ENCODE data around the gene CD44. TPM values are rescaled to one million over a fixed set of nuclear protein-coding genes. Genes with fewer than 3 reads are reported as not detected.
A peak's percentile ranks its signal among the peaks of the same experiment; 100 is the strongest.

Gene CD44
- total and polyA plus RNA-seq, 4 donors = 28.9 to 72.2 (median 54.1) TPM

DNA sequence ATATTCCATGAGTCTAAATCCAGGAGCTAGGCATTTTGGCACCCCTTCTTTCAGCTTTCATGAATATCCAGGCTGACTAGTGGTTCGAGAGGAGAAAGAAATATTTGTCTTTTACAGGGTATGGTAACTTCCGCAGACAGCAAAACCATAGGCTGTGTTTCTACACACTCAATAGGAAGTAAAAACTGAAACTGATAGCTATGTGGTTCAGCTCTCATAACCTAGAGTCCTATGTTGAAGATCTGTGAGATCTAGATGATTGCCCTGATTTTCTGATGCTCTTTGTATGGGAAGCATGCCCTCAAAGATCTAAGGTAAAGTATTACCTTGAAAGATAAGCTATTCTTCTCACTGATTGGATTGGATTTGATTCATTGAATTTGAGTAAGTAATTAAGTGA lies 118.3 kb downstream of the CD44 start:
- Histone ChIP-seq H3K36me3 (ENCODE audit: control insufficient read depth, insufficient read depth, low read length) (peaks cover 3% of the 10 kb centered on the region), H3K9me3 (ENCODE audit: control insufficient read depth, insufficient read depth, low read length) (no peaks in the 10 kb centered on the region), H3K27ac (ENCODE audit: low read depth, low read length) (no peak overlapping the region), H3K4me1 (ENCODE audit: control insufficient read depth, insufficient read depth, low read length) (no peaks in the 10 kb centered on the region), H3K27me3 (ENCODE audit: control insufficient read depth, insufficient read depth, low read length) (no peaks in the 10 kb centered on the region), H3K4me3 (ENCODE audit: low read depth, low read length) (no peak overlapping the region)
- no peak for DNase-seq (ENCODE audit: low read depth in 4 of 6, low spot score in 6 of 6)
- no CpG with 5 or more reads among the region's 2 CpGs for WGBS (ENCODE audit: insufficient coverage)

DNA sequence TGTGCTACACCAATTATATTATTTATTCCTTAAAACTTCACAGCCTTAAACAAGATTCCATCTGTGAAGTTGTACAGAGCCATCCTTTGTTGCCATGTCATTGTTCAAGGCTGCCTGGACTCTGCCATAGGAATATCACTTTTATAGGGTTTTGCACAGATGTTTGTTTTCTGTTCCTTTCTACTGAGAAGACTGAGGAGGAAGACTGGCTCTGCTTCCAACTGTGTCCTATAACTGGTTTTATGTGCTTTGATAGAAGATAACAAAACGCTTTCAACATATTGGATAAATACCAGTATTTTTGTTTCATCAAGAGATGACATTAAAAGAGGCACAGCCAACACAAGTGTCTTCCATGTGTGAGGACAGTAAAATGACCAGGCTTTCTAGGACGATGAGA lies 120.6 kb downstream of the CD44 start:
- WGBS (ENCODE audit: insufficient coverage) = no CpG with 5 or more reads among the region's 2 CpGs
- Histone ChIP-seq H3K4me3 (ENCODE audit: low read depth, low read length) (no peak overlapping the region), H3K4me1 (ENCODE audit: control insufficient read depth, insufficient read depth, low read length) (peaks cover 4% of the 10 kb centered on the region), H3K36me3 (ENCODE audit: control insufficient read depth, insufficient read depth, low read length) (peaks cover under 1% of the 10 kb centered on the region), H3K9me3 (ENCODE audit: control insufficient read depth, insufficient read depth, low read length) (no peaks in the 10 kb centered on the region), H3K27ac (ENCODE audit: low read depth, low read length) (no peak overlapping the region), H3K27me3 (ENCODE audit: control insufficient read depth, insufficient read depth, low read length) (no peaks in the 10 kb centered on the region)
- no peak for DNase-seq (ENCODE audit: low read depth in 4 of 6, low spot score in 6 of 6)

GRCh38 chr11:35260342-35260985 lies 121.5 kb downstream of the CD44 start:
- WGBS (ENCODE audit: insufficient coverage) = 60% methylated on average over 1 of the region's 10 CpGs
- Histone ChIP-seq H3K9me3 (ENCODE audit: control insufficient read depth, insufficient read depth, low read length) (no peaks in the 10 kb centered on the region), H3K4me3 (ENCODE audit: low read depth, low read length) (no peak overlapping the region), H3K36me3 (ENCODE audit: control insufficient read depth, insufficient read depth, low read length) (no peaks in the 10 kb centered on the region), H3K27ac (ENCODE audit: low read depth, low read length) (no peak overlapping the region), H3K4me1 (ENCODE audit: control insufficient read depth, insufficient read depth, low read length) (peaks cover 4% of the 10 kb centered on the region), H3K27me3 (ENCODE audit: control insufficient read depth, insufficient read depth, low read length) (no peaks in the 10 kb centered on the region)
- DNase-seq (ENCODE audit: low read depth in 4 of 6, low spot score in 6 of 6) = peak in 1 of 6 donors; percentile 79

DNA sequence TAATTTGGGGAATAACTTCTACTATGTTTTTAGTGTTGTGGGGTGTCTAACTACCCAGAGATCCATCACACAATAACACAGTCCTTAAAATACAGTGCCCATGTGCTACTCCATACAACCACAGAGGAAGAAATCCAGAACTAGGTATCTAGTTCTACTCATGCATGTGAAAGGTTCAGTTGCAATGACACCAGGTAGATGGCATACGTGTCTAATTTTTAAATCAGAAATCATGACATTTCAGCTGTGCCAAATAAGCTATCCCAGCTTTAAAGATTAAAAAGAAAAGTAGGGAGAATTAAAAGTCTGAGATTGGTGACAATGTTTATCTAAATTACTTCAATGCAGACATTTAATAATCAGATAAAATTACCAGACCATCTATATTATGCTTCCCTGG lies 122.2 kb downstream of the CD44 start:
- H3K36me3 ChIP-seq (ENCODE audit: control insufficient read depth, insufficient read depth, low read length) = no peaks in the 10 kb centered on the region
- no peaks in the 10 kb centered on the region for H3K27me3 ChIP-seq (ENCODE audit: control insufficient read depth, insufficient read depth, low read length)
- H3K4me3 ChIP-seq (ENCODE audit: low read depth, low read length) = no peak overlapping the region
- no peak for DNase-seq (ENCODE audit: low read depth in 4 of 6, low spot score in 6 of 6)
- WGBS (ENCODE audit: insufficient coverage) = no CpG with 5 or more reads among the region's 1 CpG
- H3K27ac ChIP-seq (ENCODE audit: low read depth, low read length) = no peak overlapping the region
- peaks cover 4% of the 10 kb centered on the region for H3K4me1 ChIP-seq (ENCODE audit: control insufficient read depth, insufficient read depth, low read length)
- H3K9me3 ChIP-seq (ENCODE audit: control insufficient read depth, insufficient read depth, low read length) = no peaks in the 10 kb centered on the region

DNA sequence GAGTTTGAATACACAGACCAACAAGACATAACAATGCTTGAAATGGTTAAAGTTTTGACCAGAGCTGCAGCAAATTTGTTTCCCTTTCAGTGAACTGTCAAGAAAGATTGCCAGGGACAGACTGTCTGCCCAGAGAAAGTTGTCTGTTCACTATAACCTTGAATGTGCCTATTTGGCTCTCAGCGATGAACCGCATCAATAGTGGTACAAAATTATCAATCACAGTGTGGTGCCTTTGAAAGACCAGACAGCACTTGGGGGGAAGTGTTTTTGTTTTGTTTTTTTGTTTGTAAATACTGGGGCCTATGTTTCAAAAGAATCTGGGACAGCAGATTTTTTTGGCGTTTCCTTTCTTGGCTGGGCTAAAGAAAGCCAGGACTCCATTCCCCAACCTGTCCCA lies 123.1 kb downstream of the CD44 start:
- peak in 2 of 6 donors; percentile 70 to 76 for DNase-seq (ENCODE audit: low read depth in 4 of 6, low spot score in 6 of 6)
- Histone ChIP-seq H3K9me3 (ENCODE audit: control insufficient read depth, insufficient read depth, low read length) (no peaks in the 10 kb centered on the region), H3K27ac (ENCODE audit: low read depth, low read length) (peak overlapping the region; percentile 37), H3K36me3 (ENCODE audit: control insufficient read depth, insufficient read depth, low read length) (no peaks in the 10 kb centered on the region), H3K4me3 (ENCODE audit: low read depth, low read length) (no peak overlapping the region), H3K4me1 (ENCODE audit: control insufficient read depth, insufficient read depth, low read length) (peaks cover 4% of the 10 kb centered on the region), H3K27me3 (ENCODE audit: control insufficient read depth, insufficient read depth, low read length) (no peaks in the 10 kb centered on the region)
- no CpG with 5 or more reads among the region's 3 CpGs for WGBS (ENCODE audit: insufficient coverage)

DNA sequence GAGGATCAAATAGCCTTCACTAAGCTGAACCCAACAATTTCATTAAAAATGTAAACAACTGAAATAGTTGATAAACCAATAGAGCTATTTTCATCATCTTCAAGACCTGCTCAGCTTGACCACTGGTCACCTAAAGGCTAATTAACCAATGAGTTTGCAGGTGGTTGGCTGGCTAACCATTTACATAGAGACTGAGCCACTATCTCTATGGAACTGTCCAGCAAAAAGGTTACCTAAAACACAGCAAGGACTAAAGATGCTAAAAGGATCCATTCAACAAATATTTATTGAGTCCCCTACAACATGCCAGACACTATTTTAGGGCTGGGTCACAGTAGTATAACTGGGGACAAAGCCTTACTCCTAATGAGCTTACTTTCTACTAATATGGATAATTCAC lies 123.8 kb downstream of the CD44 start:
- no peak for DNase-seq (ENCODE audit: low read depth in 4 of 6, low spot score in 6 of 6)
- Histone ChIP-seq H3K36me3 (ENCODE audit: control insufficient read depth, insufficient read depth, low read length) (no peaks in the 10 kb centered on the region), H3K4me3 (ENCODE audit: low read depth, low read length) (no peak overlapping the region), H3K4me1 (ENCODE audit: control insufficient read depth, insufficient read depth, low read length) (peaks cover 4% of the 10 kb centered on the region), H3K27ac (ENCODE audit: low read depth, low read length) (peak overlapping the region; percentile 37), H3K9me3 (ENCODE audit: control insufficient read depth, insufficient read depth, low read length) (no peaks in the 10 kb centered on the region), H3K27me3 (ENCODE audit: control insufficient read depth, insufficient read depth, low read length) (no peaks in the 10 kb centered on the region)

GRCh38 chr11:35265755-35266454 lies 126.9 kb downstream of the CD44 start:
- DNase-seq (ENCODE audit: low read depth in 4 of 6, low spot score in 6 of 6) = no peak
- no peaks in the 10 kb centered on the region for H3K27me3 ChIP-seq (ENCODE audit: control insufficient read depth, insufficient read depth, low read length)
- peaks cover 4% of the 10 kb centered on the region for H3K4me1 ChIP-seq (ENCODE audit: control insufficient read depth, insufficient read depth, low read length)
- no CpG with 5 or more reads among the region's 3 CpGs for WGBS (ENCODE audit: insufficient coverage)
- no peak overlapping the region for H3K27ac ChIP-seq (ENCODE audit: low read depth, low read length)
- H3K36me3 ChIP-seq (ENCODE audit: control insufficient read depth, insufficient read depth, low read length) = no peaks in the 10 kb centered on the region
- no peak overlapping the region for H3K4me3 ChIP-seq (ENCODE audit: low read depth, low read length)
- H3K9me3 ChIP-seq (ENCODE audit: control insufficient read depth, insufficient read depth, low read length) = no peaks in the 10 kb centered on the region

DNA sequence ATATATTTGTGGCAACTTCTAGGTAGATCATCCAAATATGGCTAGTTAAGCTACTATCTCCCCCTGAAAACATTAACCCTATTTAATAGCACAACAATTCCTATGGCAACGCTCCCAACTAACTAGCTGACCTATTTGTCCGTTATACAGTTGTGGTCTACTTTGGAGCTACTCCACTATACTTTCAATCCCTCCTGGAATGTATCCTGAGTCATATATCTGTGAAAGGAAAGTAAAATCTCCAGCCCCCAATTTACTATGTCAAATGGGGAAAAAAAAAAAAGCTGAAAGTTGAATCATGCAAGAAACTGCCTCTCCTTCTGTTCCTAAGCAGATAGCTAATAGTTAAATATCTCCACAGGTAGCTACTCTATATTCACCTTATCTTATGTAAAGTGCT lies 128.5 kb downstream of the CD44 start:
- no peak for DNase-seq (ENCODE audit: low read depth in 4 of 6, low spot score in 6 of 6)
- no CpG with 5 or more reads among the region's 2 CpGs for WGBS (ENCODE audit: insufficient coverage)
- no peaks in the 10 kb centered on the region for H3K36me3 ChIP-seq (ENCODE audit: control insufficient read depth, insufficient read depth, low read length)
- H3K4me1 ChIP-seq (ENCODE audit: control insufficient read depth, insufficient read depth, low read length) = peaks cover 4% of the 10 kb centered on the region
- H3K4me3 ChIP-seq (ENCODE audit: low read depth, low read length) = no peak overlapping the region
- no peaks in the 10 kb centered on the region for H3K9me3 ChIP-seq (ENCODE audit: control insufficient read depth, insufficient read depth, low read length)
- H3K27ac ChIP-seq (ENCODE audit: low read depth, low read length) = no peak overlapping the region
- no peaks in the 10 kb centered on the region for H3K27me3 ChIP-seq (ENCODE audit: control insufficient read depth, insufficient read depth, low read length)

- no peak for DNase-seq (ENCODE audit: low read depth in 4 of 6, low spot score in 6 of 6)
- Histone ChIP-seq H3K27ac (ENCODE audit: low read depth, low read length) (no peak overlapping the region), H3K27me3 (ENCODE audit: control insufficient read depth, insufficient read depth, low read length) (no peaks in the 10 kb centered on the region), H3K4me1 (ENCODE audit: control insufficient read depth, insufficient read depth, low read length) (peaks cover 1% of the 10 kb centered on the region), H3K36me3 (ENCODE audit: control insufficient read depth, insufficient read depth, low read length) (peaks cover 4% of the 10 kb centered on the region), H3K9me3 (ENCODE audit: control insufficient read depth, insufficient read depth, low read length) (no peaks in the 10 kb centered on the region), H3K4me3 (ENCODE audit: low read depth, low read length) (no peak overlapping the region)
- no CpG with 5 or more reads among the region's 1 CpG for WGBS (ENCODE audit: insufficient coverage)
Measured at GRCh38 chr11:35270342-35270741, 131.4 kb downstream of the CD44 start.

- WGBS (ENCODE audit: insufficient coverage) = 80% methylated on average over 3 of the region's 3 CpGs
- H3K4me3 ChIP-seq (ENCODE audit: low read depth, low read length) = no peak overlapping the region
Measured at GRCh38 chr11:35271031-35271430, 132.1 kb downstream of the CD44 start.

More at GRCh38 chr11:35271031-35271430, 132.1 kb downstream of the CD44 start:
- no peaks in the 10 kb centered on the region for H3K9me3 ChIP-seq (ENCODE audit: control insufficient read depth, insufficient read depth, low read length)
- peaks cover 4% of the 10 kb centered on the region for H3K36me3 ChIP-seq (ENCODE audit: control insufficient read depth, insufficient read depth, low read length)
- no peaks in the 10 kb centered on the region for H3K27me3 ChIP-seq (ENCODE audit: control insufficient read depth, insufficient read depth, low read length)
- H3K4me1 ChIP-seq (ENCODE audit: control insufficient read depth, insufficient read depth, low read length) = peaks cover 3% of the 10 kb centered on the region
- DNase-seq (ENCODE audit: low read depth in 4 of 6, low spot score in 6 of 6) = no peak
- H3K27ac ChIP-seq (ENCODE audit: low read depth, low read length) = no peak overlapping the region
